Endothelial cell of umbilical vein (primary cell): ENCODE results near the gene DTX2. TPM values are rescaled to one million over a fixed set of nuclear protein-coding genes. Genes with fewer than 3 reads are reported as not detected.

Experiments
- BruUV-seq: library from RNA; stranded (reverse); fragments of 400-500 nt; replicated peaks from 2 replicates; lab custom pipeline; 2021; lab: Mats Ljungman, UMichigan
- CTCF ChIA-PET: fragments of 300-600, 350-600 bp; sonication (Branson Sonifier 250); formaldehyde crosslinking; loops from one replicate; lab custom pipeline; 2021; ENCODE audit warnings: antibody characterized with exemption, inconsistent platforms; lab: Charles Lee
- POLR2A ChIA-PET: fragments of 300-600, 350-600 bp; sonication (Branson Sonifier 250); formaldehyde crosslinking; loops from one replicate; lab custom pipeline; 2021; ENCODE audit warnings: antibody characterized with exemption, inconsistent platforms; lab: Charles Lee
- DNase-seq: peaks from one replicate; pipeline ENCODE4 v3.0.0-alpha.2; 2011; ENCODE audit warnings: low read depth, low spot score
- FAIRE-seq: peaks from 2 replicates; lab custom pipeline; 2011; peaks lifted over from hg19 to GRCh38; lab: Jason Lieb, UNC
- H2AFZ ChIP-seq: 2 replicates; pipeline ENCODE4 v1.6.0; 2012; ENCODE audit warnings: low read depth, low read length, control low read depth, inconsistent platforms
- H3K27ac ChIP-seq: 2 replicates; pipeline ENCODE4 v1.5.1; 2011; ENCODE audit warnings: low read depth, mild to moderate bottlenecking, control low read depth, low read length, moderate library complexity; ENCODE audit not compliant: insufficient read depth
- H3K27me3 ChIP-seq, 2 experiments: 2 replicates each; pipeline versions ENCODE4 v1.6.0 to v1.6.1; 2011; ENCODE audit warnings: low read length in 2 of 2, mixed read lengths in 1 of 2; ENCODE audit not compliant: control insufficient read depth in 2 of 2, insufficient read depth in 2 of 2
- H3K36me3 ChIP-seq, 2 experiments: 2 replicates in 1 of 2; 3 replicates in 1 of 2; pipeline ENCODE4 v1.5.1; 2011; ENCODE audit warnings: low read length in 2 of 2, mild to moderate bottlenecking in 1 of 2, moderate library complexity in 1 of 2; ENCODE audit not compliant: control insufficient read depth in 2 of 2, insufficient read depth in 2 of 2; ENCODE audit errors: extremely low read depth in 1 of 2
- H3K4me1 ChIP-seq: 3 replicates; pipeline ENCODE4 v1.5.1; 2011; ENCODE audit warnings: mild to moderate bottlenecking, low read length; ENCODE audit not compliant: control insufficient read depth, insufficient read depth; ENCODE audit errors: extremely low read depth
- H3K4me2 ChIP-seq: 2 replicates; pipeline ENCODE4 v1.6.1; 2011; ENCODE audit warnings: low read length, control low read depth, mixed read lengths; ENCODE audit not compliant: insufficient read depth
- H3K4me3 ChIP-seq, 3 experiments: fragments of 200-600 bp in 1 of 3; sonication (generic), shearing (Covaris generic) in 1 of 3; replicated peaks in 1 of 3; 2 replicates each; pipeline ENCODE4 v1.5.1; 2011 to 2016; ENCODE audit warnings: control low read depth in 3 of 3, low read length in 3 of 3, mild to moderate bottlenecking in 2 of 3, inconsistent platforms in 1 of 3, low read depth in 1 of 3, moderate library complexity in 1 of 3; ENCODE audit not compliant: insufficient read depth in 1 of 3
- H3K79me2 ChIP-seq: 2 replicates; pipeline ENCODE4 v1.6.0; 2012; ENCODE audit warnings: low read length, inconsistent platforms; ENCODE audit not compliant: control insufficient read depth, insufficient read depth
- H3K9ac ChIP-seq: replicated peaks from 2 replicates; pipeline ENCODE3; 2011; ENCODE audit warnings: low read length, control low read depth; ENCODE audit not compliant: insufficient read depth; ENCODE audit errors: extremely low read depth
- H3K9me1 ChIP-seq: replicated peaks from 3 replicates; pipeline ENCODE4 v1.6.0; 2011; ENCODE audit warnings: mild to moderate bottlenecking, low read length; ENCODE audit not compliant: control insufficient read depth, insufficient read depth; ENCODE audit errors: extremely low read depth
- H3K9me3 ChIP-seq: replicated peaks from 2 replicates; pipeline ENCODE4 v1.5.1; 2012; ENCODE audit warnings: low read length, inconsistent platforms; ENCODE audit not compliant: control insufficient read depth, insufficient read depth
- H4K20me1 ChIP-seq: replicated peaks from 2 replicates; pipeline ENCODE3; 2011; ENCODE audit warnings: mild to moderate bottlenecking, low read length; ENCODE audit not compliant: control insufficient read depth, insufficient read depth; ENCODE audit errors: extremely low read depth
- EZH2 ChIP-seq: IDR thresholded peaks from 2 replicates; pipeline ENCODE4 v1.6.1; 2012; ENCODE audit warnings: borderline replicate concordance, low read depth, mild to moderate bottlenecking, moderate library complexity, low read length, inconsistent platforms; ENCODE audit not compliant: severe bottlenecking
- FOS ChIP-seq: IDR thresholded peaks from 2 replicates; pipeline ENCODE4 v1.6.1; 2011; ENCODE audit warnings: mild to moderate bottlenecking, low read length, moderate library complexity, borderline replicate concordance; ENCODE audit not compliant: insufficient read depth
- GATA2 ChIP-seq: IDR thresholded peaks from 2 replicates; pipeline ENCODE4 v1.7.0; 2011; ENCODE audit warnings: low read depth, mild to moderate bottlenecking, moderate library complexity, mixed read lengths, low read length; ENCODE audit not compliant: insufficient read length, insufficient read depth
- JUN ChIP-seq: IDR thresholded peaks from 2 replicates; pipeline ENCODE4 v1.6.1; 2011; ENCODE audit warnings: borderline replicate concordance, low read depth; ENCODE audit not compliant: insufficient read length, insufficient read depth
- MAX ChIP-seq: IDR thresholded peaks from 2 replicates; pipeline ENCODE4 v1.6.1; 2011; ENCODE audit not compliant: insufficient read depth, insufficient read length
- MYC ChIP-seq: IDR thresholded peaks from one replicate; pipeline ENCODE4 v1.6.1; 2011; ENCODE audit warnings: mild to moderate bottlenecking, low read depth, low read length
- POLR2A ChIP-seq: IDR thresholded peaks from 2 replicates; pipeline ENCODE4 v1.6.1; 2012; ENCODE audit warnings: low read depth, mild to moderate bottlenecking, control low read depth, low read length
- POLR2AphosphoS5 ChIP-seq: IDR thresholded peaks from 2 replicates; pipeline ENCODE4 v1.6.1; 2012; ENCODE audit warnings: low read depth, mild to moderate bottlenecking, control low read depth, low read length, moderate library complexity; ENCODE audit not compliant: insufficient read depth
- dilution Hi-C: fragments of 300-500 bp; cut with MboI; formaldehyde crosslinking; loops from one replicate; pipeline ENCODE4 v1.15.0; 2019; ENCODE audit warnings: low sequenced_read_pairs; ENCODE audit not compliant: extremely low pct_ligation_motif_present
- intact Hi-C: fragments of 100-400 bp; cut with micrococcal nuclease; formaldehyde crosslinking; loops from one replicate; pipeline ENCODE4 v1.10.0; 2022
- polyA plus RNA-seq, 4 experiments: library from polyadenylated mRNA; depleted of rRNA in 3 of 4; stranded (reverse) in 3 of 4; unstranded in 1 of 4; fragments of >200 nt; gene quantifications; 2 replicates each; pipeline versions ENCODE4 v1.2.1 to v1.2.3, GENCODE V29; 2011 to 2012; ENCODE audit warnings: missing spikeins in 1 of 4
- total RNA-seq: library from RNA; stranded (reverse); gene quantifications from 2 replicates; pipeline ENCODE4 v1.2.3, GENCODE V29; 2021
- TF ChIP-seq, protein P1 (sequence below), 2 donors: IDR thresholded peaks; 1 replicate in 1 of 2; 2 replicates in 1 of 2; pipeline ENCODE4 v1.5.1; 2011; ENCODE audit warnings: low read length in 2 of 2, mild to moderate bottlenecking in 2 of 2, moderate library complexity in 2 of 2, control low read depth in 1 of 2, inconsistent platforms in 1 of 2, low read depth in 1 of 2; ENCODE audit not compliant: insufficient read depth in 1 of 2; ENCODE audit errors: extremely low read depth in 1 of 2

Gene DTX2
- total and polyA plus RNA-seq, 2 donors (not counting 3 experiments of a cell fraction or from before 2014, with no cell fraction given): 8.5 to 17.1 TPM

DNA sequence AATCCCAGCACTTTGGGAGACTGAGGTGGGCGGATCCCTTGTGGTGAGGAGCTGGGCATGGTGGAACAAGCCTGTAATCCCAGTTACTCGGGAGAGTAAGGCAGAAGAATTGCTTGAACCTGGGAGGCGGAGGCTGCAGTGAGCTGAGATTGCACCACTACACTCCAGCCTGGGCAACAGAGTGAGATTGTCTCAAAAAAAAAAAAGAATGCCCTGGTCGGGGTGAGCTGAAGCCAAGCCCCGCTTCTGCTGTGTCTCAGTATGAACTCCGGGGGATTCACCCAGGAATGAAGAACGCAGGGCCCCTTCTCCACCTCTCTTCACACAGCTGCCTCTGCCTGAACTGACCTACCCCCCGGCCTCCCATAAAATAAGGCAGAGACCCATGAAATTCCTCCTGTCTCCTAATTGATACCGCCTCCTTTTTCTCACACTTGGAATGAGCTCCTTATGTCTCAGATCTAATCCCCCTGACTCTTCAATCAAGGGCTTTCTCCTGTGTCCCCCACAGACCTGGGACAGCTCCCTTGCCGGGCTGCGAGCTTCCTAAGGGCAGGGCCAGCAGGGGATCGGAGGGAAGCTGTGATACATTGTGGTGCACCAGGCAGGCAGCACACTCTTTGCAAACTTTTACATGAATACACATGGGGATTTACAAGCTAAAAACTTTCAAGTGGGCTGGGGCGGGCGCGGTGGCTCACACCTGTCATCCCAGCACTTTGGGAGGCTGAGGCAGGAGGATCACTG is 37.7 kb upstream of the DTX2 start:
- DNase-seq (no peak), FAIRE-seq (no peak)
- H3K36me3 ChIP-seq: no peaks in the 10 kb centered on the region
- ChIA-PET CTCF (interaction anchor here (0.7 kb wide), 1 partner anchor 161 kb away, joined by 3 read pairs; no protein-coding TSS in a partner anchor), POLR2A (interaction anchor here (0.9 kb wide), 1 partner anchor 12 kb away, joined by 3 read pairs; no protein-coding TSS in a partner anchor)
- no peak overlapping the region for H3K9ac ChIP-seq
- peaks cover 7% of the 10 kb centered on the region for H3K4me1 ChIP-seq
- H3K27me3 ChIP-seq: peaks cover 0 to 3% of the 10 kb centered on the region in 2 experiments
- H2AFZ ChIP-seq: no peak overlapping the region
- BruUV-seq: no TSS peak
- no peaks in the 10 kb centered on the region for H3K9me3 ChIP-seq
- no peak overlapping the region for H3K27ac ChIP-seq
- H4K20me1 ChIP-seq: no peaks in the 10 kb centered on the region
- no peaks in the 10 kb centered on the region for H3K79me2 ChIP-seq
- H3K9me1 ChIP-seq: no peaks in the 10 kb centered on the region
- dilution Hi-C loops: no loop called here
- H3K4me3 ChIP-seq: no peak overlapping the region
- no peak for TF ChIP-seq EZH2
- no peak for TF ChIP-seq POLR2A
- no peak for TF ChIP-seq MYC
- TF ChIP-seq GATA2: no peak
- no peak for TF ChIP-seq POLR2AphosphoS5
- no peak for TF ChIP-seq JUN
- no peak for TF ChIP-seq MAX
- TF ChIP-seq FOS: no peak
- TF ChIP-seq, protein P1, sequence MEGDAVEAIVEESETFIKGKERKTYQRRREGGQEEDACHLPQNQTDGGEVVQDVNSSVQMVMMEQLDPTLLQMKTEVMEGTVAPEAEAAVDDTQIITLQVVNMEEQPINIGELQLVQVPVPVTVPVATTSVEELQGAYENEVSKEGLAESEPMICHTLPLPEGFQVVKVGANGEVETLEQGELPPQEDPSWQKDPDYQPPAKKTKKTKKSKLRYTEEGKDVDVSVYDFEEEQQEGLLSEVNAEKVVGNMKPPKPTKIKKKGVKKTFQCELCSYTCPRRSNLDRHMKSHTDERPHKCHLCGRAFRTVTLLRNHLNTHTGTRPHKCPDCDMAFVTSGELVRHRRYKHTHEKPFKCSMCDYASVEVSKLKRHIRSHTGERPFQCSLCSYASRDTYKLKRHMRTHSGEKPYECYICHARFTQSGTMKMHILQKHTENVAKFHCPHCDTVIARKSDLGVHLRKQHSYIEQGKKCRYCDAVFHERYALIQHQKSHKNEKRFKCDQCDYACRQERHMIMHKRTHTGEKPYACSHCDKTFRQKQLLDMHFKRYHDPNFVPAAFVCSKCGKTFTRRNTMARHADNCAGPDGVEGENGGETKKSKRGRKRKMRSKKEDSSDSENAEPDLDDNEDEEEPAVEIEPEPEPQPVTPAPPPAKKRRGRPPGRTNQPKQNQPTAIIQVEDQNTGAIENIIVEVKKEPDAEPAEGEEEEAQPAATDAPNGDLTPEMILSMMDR (IDR thresholded peaks at IDR 0.05; ENCODE audit: extremely low read depth in 1 of 2, insufficient read depth in 1 of 2, low read depth in 1 of 2, low read length in 2 of 2): no peak
- intact Hi-C loops: no loop called here
- H3K4me2 ChIP-seq: no peak overlapping the region
